IPS-18c (cell line): ENCODE results near the gene RARB.

Experiments used
- H3K4me3 ChIP-seq: 2 replicates; pipeline ENCODE4 v1.7.0; 2013; ENCODE audit warnings: low read depth, mild to moderate bottlenecking, low read length, moderate library complexity; ENCODE audit not compliant: insufficient read depth
- H3K9me3 ChIP-seq: one replicate; pipeline ENCODE4 v1.6.1; 2013; ENCODE audit warnings: mild to moderate bottlenecking, low read length, moderate library complexity; ENCODE audit not compliant: control insufficient read depth, insufficient read depth

The RARB gene

DNA sequence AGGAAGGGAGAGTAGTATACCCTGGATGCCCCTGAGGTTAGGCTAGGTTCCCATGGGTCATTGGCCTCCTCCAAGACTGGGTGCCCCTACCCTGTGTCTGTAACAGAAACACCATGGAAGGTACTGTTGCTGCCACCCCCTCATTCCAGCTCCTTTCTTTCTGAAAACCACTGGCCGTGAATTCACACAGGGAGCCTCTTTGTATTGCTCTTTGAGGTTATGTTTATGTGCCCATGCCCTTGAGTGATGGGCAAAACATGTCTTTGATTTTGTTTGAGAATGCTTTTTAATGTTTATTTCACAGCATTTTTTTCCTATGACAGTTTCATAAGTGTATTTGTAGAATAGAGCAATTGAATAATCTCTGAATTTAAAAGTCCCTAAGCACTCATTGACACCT lies 79.7 kb downstream of the RARB start:
- peaks cover 4% of the 10 kb centered on the region for H3K9me3 ChIP-seq
- no peak overlapping the region for H3K4me3 ChIP-seq

DNA sequence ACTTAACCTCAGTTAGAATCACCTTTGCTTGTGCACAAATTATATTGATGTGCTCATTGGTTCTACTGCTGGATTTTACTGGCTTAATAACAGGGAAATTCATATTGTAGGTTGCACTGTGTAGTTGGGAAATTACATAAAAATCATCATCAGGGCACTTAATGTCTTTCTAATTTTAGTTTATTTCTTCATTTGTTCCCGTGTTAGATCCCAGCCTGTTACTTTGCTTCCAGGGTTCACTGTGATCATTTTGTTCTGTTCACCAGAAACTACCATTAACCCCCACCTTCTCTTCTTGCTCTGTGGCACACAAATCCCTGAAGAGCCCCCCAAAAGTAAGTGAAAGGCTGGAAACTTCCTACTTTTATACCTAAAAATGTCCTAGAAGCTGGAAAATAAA lies 80.4 kb downstream of the RARB start:
- peaks cover 4% of the 10 kb centered on the region for H3K9me3 ChIP-seq
- H3K4me3 ChIP-seq = no peak overlapping the region

DNA sequence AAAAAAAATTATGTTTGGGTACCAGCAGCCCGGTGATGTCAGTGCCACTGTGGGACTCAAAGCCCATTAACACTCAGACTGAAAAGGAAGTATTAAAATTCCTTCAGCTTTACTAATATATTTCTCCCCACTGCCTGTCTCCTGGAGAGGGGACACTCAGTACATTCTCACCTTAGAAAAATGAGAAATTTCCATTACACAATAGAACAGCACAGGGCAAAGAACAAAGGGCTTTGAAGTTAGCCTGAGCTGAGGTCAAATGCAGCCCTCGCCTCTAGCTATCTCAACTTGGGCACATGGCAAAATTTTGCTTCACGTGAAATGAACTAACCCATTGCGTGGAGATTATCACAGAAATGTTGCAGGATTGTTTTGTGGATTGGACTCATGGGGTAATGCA lies 80.8 kb downstream of the RARB start:
- Histone ChIP-seq H3K9me3 (peaks cover 4% of the 10 kb centered on the region), H3K4me3 (no peak overlapping the region)

GRCh38 chr3:25510797-25511196 lies 82.7 kb downstream of the RARB start:
- Histone ChIP-seq H3K9me3 (peaks cover 4% of the 10 kb centered on the region), H3K4me3 (no peak overlapping the region)

DNA sequence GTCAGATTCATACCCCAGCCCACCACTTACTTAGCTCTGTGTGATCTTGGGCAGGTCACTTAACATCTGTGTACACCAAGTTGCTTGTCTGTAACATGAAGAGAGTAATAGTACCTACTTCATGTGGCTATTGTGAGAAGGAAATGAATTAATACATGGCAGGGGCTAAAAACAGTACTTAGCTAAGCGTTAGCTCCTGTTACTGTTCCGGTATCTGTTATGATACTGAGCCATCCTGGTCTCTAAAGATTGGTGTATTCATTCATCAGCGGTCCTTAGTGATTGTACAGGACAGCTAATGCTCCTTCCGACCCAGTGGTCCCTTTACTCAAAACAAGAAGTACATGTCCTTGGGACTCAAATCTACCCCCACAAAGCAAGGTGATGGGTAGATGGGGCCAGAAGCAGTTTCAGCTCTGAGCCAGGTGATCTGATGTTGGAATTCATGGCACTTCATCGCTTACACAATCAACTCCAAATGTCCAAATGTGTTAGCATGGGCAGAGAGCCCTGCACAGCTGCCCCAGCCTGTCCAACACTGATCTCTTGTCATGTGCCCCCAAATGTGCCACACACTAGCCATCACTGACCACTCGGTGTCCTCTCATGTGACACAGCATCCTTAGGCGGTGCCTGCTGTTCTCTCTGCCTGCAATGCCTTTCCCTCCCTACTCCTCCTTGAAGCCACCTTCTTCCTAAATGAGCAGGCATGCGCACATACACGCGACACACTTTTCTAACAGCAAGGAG lies 84.1 kb downstream of the RARB start:
- H3K4me3 ChIP-seq = no peak overlapping the region
- H3K9me3 ChIP-seq = no peaks in the 10 kb centered on the region

GRCh38 chr3:25513642-25514266 lies 85.7 kb downstream of the RARB start:
- no peak overlapping the region for H3K4me3 ChIP-seq
- no peaks in the 10 kb centered on the region for H3K9me3 ChIP-seq

DNA sequence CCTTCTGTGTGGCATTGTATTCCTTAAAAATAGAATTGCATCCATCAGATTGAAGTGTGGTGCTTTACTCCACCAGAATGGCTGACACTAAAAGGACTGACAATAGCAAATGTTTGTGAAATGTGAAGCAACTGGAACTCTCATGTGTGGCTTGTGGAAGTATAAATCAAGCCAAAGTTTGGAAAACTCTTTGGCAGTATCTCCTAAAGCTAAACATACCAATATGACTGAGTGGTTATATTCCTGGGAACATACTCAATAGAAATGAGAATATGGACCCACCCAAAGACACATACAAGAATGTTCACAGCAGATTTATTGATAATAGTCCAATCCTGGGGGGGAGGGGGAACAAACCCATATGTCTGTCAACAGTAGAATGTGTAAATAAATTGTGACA lies 87.1 kb downstream of the RARB start:
- no peaks in the 10 kb centered on the region for H3K9me3 ChIP-seq
- no peak overlapping the region for H3K4me3 ChIP-seq

DNA sequence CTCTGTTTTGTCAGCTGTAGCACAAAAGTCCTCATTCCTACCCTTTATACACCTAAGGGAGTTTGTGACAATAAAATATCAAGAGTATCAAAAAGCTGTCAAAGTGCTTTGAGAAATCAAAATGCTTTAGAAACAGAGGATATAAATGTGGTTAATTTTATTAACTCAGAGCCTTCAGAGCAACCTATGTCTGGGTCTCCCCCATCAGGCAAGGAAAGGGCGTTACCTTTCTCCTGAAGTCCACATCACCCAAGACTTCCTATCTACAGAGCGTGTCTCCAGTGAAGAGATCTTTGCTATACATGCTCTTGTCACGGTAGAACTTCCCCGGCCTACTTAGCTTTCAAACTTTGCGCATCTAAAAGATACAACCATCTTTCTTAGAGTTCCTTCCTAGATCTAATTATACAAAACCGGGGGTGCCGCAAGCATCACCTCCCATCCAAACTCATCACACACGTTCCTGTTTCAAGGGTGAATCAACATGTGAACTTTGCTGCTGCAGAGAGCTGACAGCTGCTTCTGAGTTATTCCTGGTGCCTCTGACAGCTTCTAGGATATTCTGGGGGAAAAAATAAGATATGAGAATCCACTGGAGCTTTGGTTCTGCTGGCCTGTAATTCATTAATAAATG lies 93.0 kb downstream of the RARB start:
- no peaks in the 10 kb centered on the region for H3K9me3 ChIP-seq
- no peak overlapping the region for H3K4me3 ChIP-seq

- Histone ChIP-seq H3K4me3 (no peak overlapping the region), H3K9me3 (no peaks in the 10 kb centered on the region)
Measured at GRCh38 chr3:25527336-25527735, 99.3 kb downstream of the RARB start.

DNA sequence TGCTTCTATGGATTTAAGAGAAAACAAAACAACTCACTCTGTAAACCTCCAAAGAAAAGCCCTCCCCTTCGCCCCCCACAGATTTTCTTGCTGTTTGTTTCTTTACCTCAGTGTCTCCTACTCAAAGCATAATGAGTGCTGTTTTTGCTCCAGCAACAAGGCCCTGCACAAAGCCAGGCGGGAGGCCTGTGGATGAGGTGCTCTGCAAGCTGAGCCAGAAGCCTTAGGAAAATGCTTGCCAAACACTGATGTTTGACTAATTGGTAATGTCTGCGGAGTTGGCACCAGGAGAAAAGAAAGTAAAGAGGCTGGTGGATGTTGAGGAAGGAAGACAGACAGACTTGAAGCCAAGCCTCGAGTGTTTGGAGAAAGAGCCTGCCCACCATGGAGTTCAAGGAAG lies 99.7 kb downstream of the RARB start:
- Histone ChIP-seq H3K4me3 (no peak overlapping the region), H3K9me3 (no peaks in the 10 kb centered on the region)

GRCh38 chr3:25531971-25532370 lies 103.9 kb downstream of the RARB start:
- H3K9me3 ChIP-seq = no peaks in the 10 kb centered on the region
- no peak overlapping the region for H3K4me3 ChIP-seq

- no peak overlapping the region for H3K4me3 ChIP-seq
- H3K9me3 ChIP-seq = no peaks in the 10 kb centered on the region
Measured at GRCh38 chr3:25532431-25533162, 104.5 kb downstream of the RARB start.

GRCh38 chr3:25533399-25533798 lies 105.3 kb downstream of the RARB start:
- Histone ChIP-seq H3K9me3 (no peaks in the 10 kb centered on the region), H3K4me3 (no peak overlapping the region)

DNA sequence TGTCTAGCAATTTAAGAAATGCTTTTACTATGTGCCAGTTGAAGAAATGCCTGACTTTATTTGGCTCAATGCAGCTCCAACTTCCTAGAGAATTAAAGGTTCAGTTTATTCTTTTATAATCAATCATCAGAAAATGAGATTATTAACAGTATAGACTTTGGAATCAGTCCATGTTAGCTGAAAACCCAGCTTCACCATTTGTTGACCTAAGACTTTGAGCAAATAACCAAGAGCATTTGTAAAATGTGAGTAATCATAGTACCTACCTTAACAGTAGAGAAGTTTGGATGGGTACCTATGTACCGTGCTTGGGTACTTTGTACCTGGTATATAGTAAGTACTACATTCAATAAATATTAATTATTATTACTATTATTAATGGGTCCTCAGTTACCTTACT lies 105.9 kb downstream of the RARB start:
- Histone ChIP-seq H3K9me3 (no peaks in the 10 kb centered on the region), H3K4me3 (no peak overlapping the region)

DNA sequence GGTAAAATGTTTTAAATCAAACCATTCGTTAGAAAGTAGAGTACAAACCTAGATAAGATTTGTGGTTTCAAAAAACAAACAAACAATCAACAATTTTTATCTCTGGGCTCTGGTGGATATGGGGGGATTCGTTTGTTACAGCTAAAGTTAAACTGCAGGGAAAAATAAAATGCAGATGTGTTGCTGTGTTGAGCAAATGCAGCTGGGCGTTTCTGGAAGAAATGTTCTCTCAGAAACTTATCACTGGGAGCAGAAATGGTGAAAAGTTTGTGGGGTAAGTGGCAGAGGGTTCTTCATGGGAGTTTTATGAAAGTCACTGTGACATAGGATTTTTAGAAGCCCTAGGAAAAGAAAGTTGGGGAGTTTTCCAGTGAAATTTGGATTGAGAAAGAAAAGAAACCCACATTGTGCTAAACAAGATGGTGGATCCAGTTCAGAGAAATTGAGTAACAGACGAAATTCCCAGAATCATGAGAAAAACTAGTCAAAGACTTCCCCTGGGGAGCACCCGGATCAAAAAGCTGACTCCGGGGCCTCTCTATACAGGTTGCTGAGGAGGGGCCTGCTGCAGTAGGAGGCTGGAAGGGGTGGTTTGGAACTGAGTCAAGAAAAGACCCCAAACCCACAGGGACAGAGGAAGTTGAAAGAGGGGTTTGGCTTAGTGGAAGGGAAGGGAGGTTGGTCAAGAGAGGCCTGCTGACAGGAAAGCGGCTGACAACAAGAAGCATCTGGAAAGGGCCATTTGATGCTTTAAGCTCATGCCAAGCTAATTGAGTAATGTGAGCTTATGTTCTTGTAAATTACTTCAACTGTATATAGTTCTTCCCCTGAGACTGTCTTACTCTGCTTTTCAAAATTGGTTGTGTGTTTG lies 108.7 kb downstream of the RARB start:
- no peak overlapping the region for H3K4me3 ChIP-seq
- H3K9me3 ChIP-seq = no peaks in the 10 kb centered on the region

DNA sequence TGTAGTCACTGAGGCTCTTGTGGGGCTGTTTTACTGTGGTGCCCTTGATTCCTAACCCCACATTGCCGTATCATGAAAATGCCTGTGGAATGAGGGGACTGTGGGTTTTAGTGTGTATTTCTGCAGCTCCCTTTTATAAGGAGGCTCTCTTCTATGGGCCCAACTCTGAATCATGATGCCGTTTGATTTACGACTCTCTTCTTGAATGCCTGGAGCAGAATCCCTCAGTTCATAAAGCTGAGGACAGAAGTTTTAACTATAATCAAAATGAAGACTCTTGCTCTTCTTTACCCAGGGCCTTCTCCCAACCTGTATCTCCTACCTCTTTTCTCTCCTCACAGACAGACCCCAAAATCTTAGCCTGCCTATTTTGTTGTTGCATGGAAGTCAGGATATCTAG lies 109.5 kb downstream of the RARB start:
- no peaks in the 10 kb centered on the region for H3K9me3 ChIP-seq
- H3K4me3 ChIP-seq = no peak overlapping the region

GRCh38 chr3:25540273-25540672 lies 112.2 kb downstream of the RARB start:
- no peak overlapping the region for H3K4me3 ChIP-seq
- no peaks in the 10 kb centered on the region for H3K9me3 ChIP-seq
